GM12865 (cell line): ENCODE data around the gene FKTN.

Experiments
- DNase-seq: peaks from one replicate; pipeline ENCODE4 v3.0.0; 2010; ENCODE audit warnings: low read depth
- H3K4me3 ChIP-seq: 2 replicates; pipeline ENCODE4 v1.5.1; 2011; ENCODE audit warnings: mild to moderate bottlenecking, low read depth, low read length, control low read depth
- CTCF ChIP-seq: IDR thresholded peaks from 2 replicates; pipeline ENCODE4 v1.5.1; 2011; ENCODE audit warnings: low read length, control low read depth, low read depth, inconsistent platforms; ENCODE audit not compliant: insufficient read depth; ENCODE audit errors: missing control alignments

Gene FKTN

GRCh38 chr9:105679257-105680022, 121.5 kb downstream of the FKTN start:
- TF ChIP-seq CTCF, result no peak
- H3K4me3 ChIP-seq, result no peak overlapping the region
- no peak for DNase-seq

GRCh38 chr9:105681313-105681712, 123.4 kb downstream of the FKTN start:
- no peak for DNase-seq
- no peak for TF ChIP-seq CTCF
- no peak overlapping the region for H3K4me3 ChIP-seq

- TF ChIP-seq CTCF, result no peak
- no peak for DNase-seq
- no peak overlapping the region for H3K4me3 ChIP-seq
These were observed 123.8 kb downstream of the FKTN start for GRCh38 chr9:105681724-105682123.

- no peak overlapping the region for H3K4me3 ChIP-seq
- no peak for DNase-seq
- TF ChIP-seq CTCF, result no peak
These were observed 125.9 kb downstream of the FKTN start for GRCh38 chr9:105683688-105684275.

GRCh38 chr9:105686936-105687335, 129.0 kb downstream of the FKTN start:
- no peak for TF ChIP-seq CTCF
- H3K4me3 ChIP-seq, result no peak overlapping the region
- no peak for DNase-seq
